GM21528 (cell line): ENCODE results near the gene KCNA1.

Experiments
- ATAC-seq: cut with Tn5 transposase; IDR thresholded peaks from one replicate; pipeline ENCODE4 v1.9.1; 2021; ENCODE audit warnings: mild to moderate bottlenecking, moderate library complexity; ENCODE audit not compliant: unreplicated experiment, low FRiP score

The KCNA1 gene

GRCh38 chr12:4958697-4959375 lies 49.1 kb downstream of the KCNA1 start:
- no peak for ATAC-seq

GRCh38 chr12:4959381-4959780 lies 49.7 kb downstream of the KCNA1 start:
- ATAC-seq, result no peak

DNA sequence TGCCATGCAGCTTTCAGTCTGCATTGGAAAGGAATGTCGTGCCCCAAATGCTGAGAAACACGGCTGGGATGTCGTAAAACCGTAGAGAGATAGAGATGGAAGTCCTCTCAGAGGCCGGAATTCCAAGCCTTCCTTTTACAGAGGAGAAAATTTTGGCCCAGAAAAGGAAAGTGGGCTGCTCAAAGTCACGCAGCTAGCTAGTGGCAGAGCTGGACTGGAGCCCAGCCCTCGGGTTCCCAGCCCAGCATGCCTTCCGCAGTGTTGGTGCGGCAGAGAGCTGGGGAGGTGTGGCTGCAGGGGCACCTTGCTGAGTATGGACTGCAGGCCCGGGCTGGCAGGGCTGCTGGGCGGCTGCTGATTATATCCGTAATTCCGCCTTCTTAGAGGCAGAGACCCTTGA lies 50.3 kb downstream of the KCNA1 start:
- ATAC-seq, result no peak

DNA sequence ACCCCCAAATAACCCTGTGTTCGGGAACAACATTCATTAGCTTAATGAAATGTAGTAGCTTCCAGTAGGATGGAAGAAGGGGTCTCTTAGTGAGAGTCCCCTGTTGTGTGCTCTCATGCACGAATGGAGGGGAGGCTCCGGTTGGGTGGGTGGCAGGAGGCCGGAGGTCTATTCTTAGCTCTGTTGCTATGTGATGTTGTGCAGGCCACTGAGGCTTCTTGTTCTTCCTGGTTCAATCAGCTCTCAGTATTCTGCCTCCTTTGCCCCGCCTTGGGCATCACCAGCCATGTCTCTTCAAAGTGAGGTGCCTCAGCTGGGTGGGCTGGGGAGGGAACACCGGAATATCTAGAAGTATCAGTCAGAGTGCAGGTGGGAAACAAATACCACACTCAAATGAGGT lies 50.8 kb downstream of the KCNA1 start:
- ATAC-seq, result no peak

GRCh38 chr12:4961311-4961710 lies 51.6 kb downstream of the KCNA1 start:
- ATAC-seq, result no peak

DNA sequence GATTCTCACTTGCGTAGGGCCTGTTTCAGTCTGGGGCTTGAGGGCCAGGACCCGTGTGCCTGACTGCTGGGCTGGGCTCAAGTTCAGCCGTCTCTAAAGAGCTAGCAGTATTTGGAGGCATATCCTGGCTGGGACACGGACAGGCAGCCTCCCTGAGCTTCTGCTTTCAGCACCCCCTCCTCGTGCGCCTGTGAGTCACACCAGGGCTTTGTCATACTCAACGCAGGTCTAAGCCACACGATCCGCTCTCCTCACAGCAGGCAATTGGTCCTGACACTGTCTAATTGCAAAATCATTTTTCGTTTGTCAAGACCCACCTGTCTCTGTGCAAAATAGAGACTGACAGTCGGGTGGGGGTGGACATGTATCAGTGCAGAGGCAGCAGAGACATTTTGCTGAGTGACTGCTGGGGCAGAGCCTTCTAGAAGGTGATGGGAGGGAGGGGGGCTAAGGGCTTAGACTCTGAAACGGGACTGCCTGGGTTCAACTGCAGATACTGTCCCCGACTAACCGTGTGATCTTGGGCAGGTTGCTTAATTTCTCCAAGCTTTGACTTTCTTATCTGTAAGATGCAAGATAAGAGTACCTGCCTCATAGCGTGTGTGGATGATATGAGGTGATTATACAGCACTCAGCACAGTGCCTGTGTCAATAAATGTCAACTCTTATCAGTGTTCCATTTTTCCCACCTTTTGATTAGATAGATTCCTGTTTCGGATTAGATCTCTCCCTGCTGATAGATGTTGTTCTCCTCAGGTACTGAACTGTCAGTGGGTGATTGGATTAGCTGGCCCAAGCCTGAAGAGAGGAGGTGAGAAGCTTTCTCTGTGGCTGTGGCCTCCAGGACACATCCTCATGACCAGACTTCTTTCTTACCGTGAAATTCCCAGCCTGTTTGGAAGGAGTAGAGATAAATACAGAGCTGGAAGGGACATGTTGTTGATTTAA lies 53.1 kb downstream of the KCNA1 start:
- ATAC-seq, result no peak
